ENCODE data around the gene NDFIP2.

DNA sequence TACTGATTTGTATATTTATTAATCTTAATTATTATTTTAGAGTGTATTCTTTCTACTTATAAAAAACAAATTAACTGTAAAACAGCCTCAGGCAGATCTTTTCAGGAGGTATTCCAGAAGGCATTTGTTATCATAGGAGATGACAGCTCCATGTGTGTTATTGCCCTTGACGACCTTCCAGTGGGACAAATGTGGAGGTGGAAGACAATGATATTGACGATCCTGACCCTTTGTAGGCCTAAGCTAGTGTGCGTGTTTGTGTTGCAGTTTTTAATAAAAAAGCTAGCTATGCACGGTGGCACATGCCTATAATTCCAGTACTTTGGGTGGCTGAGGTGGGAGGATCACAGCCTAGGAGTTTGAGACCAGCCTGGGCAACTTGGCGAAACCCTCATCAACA, 46.7 kb downstream of the NDFIP2 start:
- TF ChIP-seq, protein P1, sequence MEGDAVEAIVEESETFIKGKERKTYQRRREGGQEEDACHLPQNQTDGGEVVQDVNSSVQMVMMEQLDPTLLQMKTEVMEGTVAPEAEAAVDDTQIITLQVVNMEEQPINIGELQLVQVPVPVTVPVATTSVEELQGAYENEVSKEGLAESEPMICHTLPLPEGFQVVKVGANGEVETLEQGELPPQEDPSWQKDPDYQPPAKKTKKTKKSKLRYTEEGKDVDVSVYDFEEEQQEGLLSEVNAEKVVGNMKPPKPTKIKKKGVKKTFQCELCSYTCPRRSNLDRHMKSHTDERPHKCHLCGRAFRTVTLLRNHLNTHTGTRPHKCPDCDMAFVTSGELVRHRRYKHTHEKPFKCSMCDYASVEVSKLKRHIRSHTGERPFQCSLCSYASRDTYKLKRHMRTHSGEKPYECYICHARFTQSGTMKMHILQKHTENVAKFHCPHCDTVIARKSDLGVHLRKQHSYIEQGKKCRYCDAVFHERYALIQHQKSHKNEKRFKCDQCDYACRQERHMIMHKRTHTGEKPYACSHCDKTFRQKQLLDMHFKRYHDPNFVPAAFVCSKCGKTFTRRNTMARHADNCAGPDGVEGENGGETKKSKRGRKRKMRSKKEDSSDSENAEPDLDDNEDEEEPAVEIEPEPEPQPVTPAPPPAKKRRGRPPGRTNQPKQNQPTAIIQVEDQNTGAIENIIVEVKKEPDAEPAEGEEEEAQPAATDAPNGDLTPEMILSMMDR (IDR thresholded peaks at IDR 0.05), result no peak
- TF ChIP-seq POLR2A (IDR thresholded peaks at IDR 0.05), result no peak
